HG02943 (cell line): ENCODE measurements around the gene DISP2.

Source experiments
- ATAC-seq: cut with Tn5 transposase; IDR thresholded peaks from one replicate; pipeline ENCODE4 v1.9.1; 2021; ENCODE audit warnings: mild to moderate bottlenecking, low read depth, moderate library complexity; ENCODE audit not compliant: unreplicated experiment

Gene DISP2

DNA sequence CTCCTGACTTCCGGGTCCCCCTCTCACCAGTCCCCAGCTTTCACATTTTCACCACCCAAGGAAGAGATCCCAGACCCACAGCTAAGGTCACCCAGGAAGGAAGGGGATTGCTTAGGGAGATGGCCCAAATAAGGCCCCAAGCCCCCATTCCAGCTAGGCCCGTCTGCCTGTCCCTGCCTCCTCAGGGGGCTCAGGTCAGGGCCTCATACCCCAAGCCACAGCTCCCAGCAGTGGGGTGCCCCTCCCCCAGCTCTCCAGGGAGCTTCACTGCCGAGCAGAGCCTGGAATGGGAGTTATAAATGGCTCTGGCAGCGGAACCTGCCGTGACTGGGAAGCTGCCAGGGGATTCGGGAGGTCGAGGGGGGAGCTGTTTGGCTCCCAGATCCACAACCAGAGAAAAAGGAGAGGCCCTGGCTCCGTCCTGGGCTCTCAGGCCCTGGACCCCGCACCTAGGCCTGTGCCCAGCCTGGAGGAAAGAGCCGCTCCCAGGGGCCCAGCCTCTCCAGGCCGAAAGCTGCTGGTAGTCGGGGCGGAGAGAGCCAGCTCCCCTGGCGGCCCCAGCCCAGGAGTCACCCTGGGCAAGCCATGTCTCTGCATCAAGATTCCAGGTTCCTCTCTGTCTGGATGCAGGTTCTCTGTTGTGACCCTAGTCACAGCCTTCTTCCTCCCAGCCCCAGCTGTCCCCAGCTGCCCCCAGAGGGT is 17.8 kb upstream of the DISP2 start:
- ATAC-seq: no peak

DNA sequence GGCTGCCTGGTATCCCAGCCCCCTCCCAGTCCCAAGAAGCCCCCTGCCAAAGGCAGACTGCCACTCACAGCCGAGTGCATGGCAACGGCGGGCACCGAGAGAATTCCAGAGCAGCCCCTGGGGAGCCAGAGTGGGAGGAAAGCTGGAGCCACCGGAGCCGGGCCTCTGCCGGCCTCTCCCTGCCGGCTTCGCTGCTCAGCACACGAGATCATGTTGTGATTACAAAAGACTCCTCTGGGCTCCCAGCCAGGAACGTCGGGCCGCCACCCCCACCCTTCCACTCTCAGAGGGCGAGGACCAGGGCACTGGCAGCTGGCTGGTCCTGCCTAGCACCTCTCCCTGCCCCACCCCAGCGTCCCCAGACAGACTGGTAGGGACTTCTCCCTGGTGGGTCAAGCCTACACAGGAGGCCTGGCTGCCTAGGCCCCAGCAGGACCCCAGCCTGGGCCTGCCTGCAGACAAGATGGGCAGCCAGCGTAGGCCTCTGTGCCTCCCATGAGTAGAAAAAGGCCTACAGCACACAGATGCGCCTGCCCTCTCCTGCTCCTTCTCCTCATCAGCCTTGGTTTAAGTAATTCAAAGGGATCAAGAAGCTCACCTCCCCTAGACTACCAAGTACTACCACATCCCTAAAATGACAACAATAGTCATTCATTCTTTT is 17.1 kb upstream of the DISP2 start, which contains the start of gene CCDC9B:
Gene CCDC9B (minus strand): TSS at position 200 of the 661 bp plus-strand sequence. CDS start 120 bp downstream, at position 80.
- ATAC-seq: no peak

DNA sequence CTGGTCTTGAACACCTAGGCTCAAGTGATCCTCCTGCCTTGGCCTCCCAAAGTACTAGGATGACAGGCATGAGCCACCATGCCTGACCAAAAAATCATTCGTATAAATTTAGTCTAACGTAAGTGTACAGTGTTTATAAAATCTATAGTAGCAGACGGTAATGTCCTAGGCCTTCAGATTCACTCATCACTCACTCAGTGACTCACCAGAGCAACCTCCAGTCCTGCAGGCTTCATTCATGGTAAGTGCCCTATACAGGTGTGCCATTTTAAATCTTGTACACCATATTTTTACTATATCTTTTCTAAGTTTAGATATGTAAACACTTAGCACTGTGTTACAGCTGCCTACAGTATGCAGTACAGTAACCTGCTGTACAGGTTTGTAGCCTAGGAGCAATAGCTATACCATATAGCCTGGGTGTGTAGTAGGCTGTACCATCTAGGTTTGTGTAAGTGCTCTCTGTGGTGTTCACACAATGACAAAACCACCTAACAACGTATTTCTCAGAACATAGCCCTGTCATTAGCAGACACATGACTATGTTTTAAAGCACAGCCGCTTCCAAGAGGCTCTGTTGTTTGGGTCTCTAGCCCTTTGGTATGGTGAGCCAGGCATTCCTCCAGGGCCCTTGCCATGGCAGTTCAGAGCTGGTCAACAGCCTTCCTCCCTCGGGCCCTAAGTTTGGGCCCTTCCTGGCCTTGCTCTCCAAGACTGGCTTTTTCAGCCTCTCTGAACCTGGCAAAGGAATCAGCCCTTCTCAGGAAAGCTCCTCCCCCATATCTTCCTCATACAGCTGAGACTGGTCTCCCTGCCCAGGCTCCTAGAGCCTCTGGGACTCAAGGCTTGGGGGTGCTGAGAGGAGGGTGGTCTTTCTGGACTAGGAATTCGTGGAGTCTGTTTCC is 15.4 kb upstream of the DISP2 start:
- no peak for ATAC-seq

DNA sequence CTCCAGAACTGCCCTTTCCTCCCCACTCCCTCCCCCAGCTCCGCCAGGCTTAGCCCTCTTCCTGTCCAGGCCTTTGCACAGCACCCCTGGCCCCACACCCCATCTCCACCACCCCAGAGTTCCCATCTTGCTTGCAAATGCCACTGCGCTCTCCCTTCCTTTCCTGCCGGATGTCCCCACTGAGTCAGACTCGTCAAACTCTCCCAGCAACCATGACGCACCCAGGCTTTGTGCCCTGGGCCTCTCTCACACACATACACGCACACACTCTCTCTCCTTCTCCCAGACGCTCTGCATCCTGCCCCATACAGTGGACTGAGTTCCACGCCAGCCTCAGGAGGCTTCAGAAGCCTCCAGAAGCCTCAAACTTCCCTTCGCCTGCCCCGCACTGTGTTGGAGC is 14.5 kb upstream of the DISP2 start:
- ATAC-seq: no peak

DNA sequence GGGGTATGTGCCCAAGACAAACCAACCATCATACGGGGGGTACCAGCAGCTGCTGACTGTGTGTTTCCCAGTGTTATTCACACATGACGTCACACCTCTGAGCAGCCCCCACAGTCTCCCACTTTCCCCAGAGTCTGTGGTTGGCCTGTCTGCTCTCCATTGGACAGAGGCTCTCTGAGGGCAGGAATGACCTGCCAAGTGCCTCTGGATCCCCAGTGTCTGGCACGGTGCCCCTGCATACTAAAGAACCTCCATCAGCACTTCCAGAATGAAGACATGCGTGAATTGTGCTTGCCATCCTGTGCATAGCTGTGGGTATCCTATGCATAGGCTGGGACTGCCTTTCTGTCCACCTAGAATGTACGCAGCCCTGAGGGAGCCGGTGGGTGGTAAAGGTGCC is 13.8 kb upstream of the DISP2 start:
- ATAC-seq: no peak

DNA sequence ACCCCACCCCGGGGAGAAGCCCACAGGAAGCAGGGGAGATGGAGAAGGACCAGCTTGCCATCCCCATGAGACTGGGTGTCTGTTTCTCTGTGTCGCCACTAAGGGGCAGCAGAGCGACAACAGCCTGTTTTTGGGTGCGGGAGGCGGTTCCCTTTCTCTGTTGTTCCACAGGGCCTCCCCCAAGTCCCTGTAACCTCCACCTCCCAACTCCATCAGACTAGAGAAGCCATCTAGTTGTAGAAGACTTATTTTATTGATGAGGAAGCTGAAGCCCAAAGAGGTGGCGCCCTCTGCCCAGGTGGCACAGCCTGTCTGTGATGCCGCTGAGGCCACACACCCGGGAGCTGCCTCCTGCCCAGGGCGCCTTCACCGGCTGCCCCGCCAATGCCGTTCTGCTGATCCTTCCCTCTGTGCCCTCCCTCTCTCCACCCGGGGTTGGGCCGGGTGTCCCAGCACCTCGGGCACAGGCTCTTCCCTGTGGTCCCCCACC is 13.3 kb upstream of the DISP2 start:
- no peak for ATAC-seq

DNA sequence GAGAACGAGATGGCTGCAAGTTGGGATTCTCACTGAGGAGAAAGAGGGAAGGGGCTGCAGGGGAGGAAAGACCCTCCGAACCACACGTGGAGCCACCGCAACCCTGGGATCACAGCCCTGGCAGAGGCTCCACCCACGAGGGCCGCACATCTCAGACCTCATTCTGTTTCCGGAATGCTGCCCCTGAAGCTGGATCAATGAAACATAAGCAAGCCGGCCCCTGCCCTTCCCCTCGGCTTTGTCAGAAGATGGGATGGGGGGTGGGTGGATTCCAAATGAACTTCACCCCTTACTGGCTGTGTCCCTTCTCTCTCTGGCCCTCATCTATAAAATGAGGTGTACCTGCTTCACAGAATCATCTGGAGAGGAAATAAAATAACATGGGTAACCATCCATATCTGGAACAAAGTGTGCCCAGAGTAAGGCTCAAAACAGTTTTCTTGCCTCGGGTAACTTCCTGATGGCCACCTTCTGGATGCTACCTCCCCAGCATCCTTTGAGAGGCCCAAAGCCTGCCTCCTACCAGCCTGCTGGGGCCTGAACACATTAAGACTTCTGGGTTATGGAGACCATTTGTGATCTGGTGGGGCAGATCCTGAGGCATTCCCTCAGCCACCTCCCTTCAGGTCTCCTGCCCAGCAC is 12.7 kb upstream of the DISP2 start:
- no peak for ATAC-seq

DNA sequence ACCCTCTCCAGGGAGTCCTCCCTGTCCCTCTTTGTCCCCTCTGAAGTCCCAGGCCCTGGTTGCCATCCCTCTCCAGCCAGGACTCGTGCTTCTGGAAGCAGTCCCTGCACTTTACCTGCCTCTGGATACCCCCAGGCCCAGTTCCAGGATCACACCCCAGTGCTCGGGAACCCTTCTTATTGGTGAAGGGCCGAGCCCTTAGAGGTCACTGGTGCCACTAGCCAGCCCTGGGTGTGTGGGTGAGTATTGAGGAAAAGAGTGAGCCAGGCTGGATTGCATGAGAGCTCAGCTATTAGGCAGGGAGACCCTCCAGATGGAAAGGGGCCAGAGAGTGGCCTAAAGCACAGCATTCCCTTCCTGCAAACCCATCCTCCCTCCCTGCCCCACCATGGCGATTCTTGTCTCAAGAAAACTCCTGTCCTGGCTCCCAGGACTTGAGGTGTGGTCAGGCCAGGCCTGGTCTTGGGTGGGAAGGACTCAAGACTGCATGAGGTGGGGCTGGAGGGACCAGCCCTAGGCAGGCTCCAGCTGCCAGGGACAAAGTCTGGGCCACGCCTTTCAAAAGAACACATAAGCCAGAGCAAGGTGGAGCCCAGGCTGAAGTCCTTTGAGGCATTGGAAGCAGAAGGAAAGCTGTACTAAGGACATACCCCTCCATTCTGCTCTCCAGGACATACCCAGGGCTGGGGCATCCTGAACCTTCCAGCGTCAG is 12.0 kb upstream of the DISP2 start:
- ATAC-seq: no peak

DNA sequence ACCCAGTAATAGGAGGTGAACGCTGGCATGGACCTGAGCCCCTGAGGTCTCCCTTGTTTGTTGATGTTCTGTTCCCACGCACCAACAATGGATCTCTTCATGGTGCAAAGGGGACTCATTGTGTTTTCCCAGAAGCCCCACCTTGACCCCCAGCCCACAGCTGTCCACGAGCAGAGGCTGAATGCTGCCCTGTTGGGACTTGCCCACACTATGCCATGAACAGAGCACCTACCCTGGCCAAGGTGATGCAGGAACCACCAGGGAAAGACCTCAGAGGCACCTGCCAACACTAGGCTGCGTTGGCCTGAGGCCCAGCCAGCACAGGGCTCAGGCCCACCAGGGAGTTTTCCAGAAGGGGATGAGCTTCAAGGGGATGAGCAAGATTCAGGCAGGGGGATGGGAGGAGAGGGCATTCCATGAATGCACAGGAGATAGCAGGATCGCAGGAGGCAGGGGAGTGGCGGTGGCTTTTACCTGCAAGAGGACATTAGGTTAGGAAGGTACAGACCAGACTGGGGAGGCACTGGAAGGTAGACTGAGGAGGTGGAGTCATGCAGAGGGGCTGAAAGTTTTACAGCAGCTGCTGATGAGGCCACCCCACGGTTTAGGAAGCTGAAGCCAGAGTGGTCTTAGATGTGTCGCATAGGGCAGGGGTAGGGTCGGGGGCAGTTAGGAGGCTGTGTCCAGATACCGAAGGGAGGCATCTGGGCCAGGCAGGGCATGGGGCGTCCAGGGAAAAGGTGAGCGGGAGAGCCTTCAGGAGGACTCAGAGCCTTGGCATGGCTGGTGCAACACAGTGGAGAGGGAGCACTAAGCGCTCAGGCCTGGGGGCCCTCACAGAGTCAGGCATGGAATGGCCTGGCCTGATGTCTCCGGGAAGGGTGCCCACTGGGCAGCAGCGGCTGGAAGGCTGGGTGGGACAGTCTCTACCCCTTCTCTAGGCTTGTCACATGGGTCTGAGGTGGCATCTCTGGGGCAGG is 11.2 kb upstream of the DISP2 start:
- ATAC-seq: no peak

DNA sequence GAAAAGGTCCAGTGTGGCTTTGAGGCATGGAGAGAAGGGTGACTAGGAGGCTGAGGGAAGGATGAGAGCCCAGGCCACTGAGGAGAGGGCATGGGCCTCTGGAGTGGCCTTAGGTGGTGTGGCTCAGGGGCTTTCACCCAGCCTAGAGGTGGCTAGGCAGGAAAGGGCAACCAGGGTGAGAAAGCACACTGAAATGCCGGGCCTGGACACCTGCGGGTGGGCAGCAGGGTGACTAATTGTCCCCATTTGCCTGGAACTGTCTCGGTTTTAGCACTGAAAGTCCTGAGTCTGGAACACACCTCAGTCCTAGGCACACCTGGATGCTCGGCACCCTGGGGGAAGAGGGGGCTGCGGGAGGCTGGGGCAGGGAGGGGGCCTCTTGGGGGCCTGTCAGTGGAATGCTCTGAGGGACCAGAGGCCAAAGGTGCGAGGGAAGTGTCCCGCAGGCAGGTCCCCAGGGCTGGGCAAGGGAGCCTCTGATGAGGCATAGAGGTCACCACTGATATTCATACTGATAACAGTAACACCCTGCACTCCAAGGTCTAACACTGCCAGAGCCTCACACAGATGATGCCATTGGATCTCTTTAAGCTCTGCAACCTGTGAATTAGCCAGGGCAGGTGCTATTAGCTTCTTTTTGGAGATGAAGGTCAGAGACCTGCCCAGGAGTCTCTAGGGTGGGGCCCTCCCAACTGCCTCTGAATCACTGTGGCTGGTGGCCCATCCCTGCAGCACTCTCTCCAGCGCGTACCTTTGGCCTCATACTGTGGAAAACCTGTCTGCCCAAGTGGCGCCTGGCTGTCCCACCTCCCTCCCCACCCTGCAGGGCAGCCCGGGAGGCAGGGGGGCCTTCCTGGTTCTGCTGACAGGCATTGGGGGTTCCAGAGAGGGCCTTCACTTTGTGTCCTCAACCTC is 10.2 kb upstream of the DISP2 start:
- no peak for ATAC-seq

DNA sequence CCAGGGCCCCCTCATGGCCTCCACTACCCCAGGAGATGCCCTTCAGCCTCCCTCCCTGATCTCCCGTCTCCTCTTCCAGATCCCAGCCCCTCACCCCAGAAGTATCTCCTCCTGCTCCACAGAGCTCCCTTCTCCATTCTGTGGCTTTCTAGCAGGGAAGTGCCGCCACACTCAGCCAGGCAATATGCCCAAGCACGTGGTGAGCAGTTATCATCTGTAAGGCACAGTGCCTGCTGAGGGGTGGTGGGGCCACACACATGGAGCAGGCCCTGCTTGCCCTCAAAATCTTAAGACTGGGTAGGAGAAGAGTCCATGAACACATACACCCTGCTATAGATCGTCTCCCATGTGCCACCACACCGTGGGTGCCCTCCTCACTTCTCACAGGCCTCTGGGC is 9.5 kb upstream of the DISP2 start:
- no peak for ATAC-seq

DNA sequence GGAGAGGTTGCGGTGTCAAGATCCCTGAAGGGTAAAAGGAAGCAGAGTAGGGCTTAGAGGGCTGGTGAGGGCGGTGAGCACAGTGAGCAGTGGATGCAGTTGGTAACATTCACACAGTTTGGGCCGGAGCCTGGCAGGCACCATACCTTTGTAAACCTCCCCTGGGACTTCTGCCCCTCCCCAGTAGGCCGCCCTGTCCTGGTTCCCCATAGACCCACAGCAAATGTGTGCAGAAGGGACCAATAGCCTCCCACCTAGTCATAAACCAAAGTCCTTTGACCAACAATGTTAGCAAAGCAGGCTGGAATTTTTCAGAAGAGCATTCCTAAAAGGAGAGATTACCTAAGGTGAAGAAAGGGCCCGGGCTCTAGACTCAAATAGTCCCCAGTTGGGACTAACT is 8.9 kb upstream of the DISP2 start:
- no peak for ATAC-seq

DNA sequence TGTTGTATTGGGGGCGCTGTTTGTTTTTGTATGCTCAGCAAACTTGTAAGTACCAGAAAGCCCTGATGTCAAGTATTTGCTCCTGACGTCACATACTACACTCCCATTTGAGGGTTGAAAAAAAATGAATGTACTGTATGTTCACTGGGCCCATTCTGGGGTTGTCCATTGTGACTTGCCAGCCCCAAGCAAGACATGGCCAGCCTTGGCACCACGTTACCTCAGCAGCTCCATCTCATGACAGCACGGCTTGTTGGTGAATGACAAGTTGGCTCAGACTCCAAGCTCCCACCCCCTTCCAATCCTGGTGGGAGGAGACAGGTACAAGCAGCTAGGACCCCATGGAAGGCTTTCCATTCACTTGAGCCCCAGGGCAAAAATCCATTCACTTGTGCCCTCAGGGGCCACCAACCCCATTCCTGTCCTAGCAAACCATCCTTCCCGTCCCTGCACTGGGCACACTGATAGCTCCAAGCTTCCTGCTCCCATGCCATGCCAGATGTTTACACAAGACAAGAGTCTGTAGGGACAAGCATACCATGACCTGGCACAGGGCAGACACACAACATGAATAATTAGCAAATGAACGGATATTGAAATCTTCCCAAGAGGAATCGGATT is 5.6 kb upstream of the DISP2 start:
- ATAC-seq: no peak

DNA sequence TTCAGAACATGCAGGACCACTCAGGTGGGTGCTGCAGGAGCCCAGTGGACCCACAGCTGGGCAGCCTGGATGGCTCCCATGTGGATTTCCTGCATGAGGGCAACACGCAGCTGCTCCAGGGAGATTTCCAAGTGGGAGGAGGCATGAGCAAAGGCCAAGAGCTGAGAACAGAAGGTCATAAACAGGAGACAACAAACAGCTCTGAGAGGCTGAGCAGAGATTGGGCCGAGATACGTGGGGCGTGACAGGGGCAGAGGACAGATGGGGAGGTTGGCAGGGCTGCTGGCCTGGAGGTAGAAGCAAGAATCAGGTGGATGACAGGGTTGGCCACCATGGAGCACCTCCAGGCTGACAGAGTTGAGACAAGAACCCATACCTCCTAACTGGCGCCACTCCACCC is 4.3 kb upstream of the DISP2 start:
- ATAC-seq: no peak

DNA sequence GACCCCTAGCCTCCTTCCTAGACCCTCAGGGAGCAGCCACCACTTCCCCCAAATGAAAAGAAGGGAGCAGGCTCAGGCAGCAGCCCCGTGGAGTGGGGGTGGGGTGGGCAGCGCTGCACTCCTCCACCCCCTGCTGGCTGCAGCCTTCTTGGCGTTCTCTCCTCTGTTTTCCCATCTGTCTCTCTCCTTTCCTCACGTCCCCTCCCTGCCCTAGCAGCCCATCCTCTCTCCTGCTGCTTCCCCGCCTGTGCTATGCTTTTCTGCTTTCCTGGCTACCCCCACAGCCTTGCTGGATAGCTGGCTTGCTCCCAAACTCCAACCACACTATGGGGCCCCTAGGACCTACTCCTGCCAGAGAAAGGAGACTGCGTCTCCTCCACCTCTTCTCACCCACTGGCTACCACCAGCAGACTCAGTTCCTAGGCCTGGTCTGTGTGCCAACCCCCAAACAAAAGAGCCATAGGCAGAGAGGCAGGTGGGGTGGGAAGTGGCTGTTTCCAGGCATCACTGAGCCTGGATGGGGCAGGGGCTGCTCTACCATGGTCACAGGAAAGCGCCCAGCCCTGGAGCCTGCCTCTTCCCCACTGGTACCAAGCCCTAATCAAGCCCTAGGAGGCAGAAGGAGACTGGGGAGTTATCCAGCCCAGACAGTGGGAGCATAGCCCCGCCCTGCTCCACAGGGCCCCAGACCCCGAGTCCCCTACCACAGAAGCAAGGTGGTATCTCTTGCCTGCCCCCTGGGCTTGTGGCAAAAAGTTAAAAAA is 3.4 kb upstream of the DISP2 start:
- ATAC-seq: no peak

DNA sequence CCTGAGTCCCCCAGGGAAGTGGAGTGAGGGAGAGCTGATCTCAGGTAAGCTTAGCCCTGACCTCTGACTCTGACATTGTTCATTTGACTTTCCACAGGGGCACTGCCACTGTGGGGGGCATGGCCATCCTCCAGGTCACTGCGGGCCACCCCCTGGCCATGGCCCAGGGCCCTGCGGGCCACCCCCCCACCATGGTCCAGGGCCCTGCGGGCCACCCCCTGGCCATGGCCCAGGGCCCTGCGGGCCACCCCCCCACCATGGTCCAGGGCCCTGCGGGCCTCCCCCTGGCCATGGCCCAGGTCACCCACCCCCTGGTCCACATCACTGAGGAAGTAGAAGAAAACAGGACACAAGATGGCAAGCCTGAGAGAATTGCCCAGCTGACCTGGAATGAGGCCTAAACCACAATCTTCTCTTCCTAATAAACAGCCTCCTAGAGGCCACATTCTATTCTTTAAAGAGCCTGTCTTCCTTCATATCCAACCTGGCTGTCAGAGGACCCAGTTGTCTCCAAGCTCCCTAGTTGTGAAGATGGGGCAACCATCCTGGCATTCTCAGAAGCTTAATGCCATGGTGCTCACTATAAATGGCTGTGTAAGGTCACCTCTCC is 1.9 kb upstream of the DISP2 start:
- no peak for ATAC-seq
